Nephron progenitor cell (in vitro differentiated cells): ENCODE measurements around the gene CALHM1.
A peak's percentile ranks its signal among the peaks of the same experiment; 100 is the strongest.

Source experiments
- DNase-seq: peaks from one replicate; pipeline ENCODE4 v3.0.0; 2021
- H3K27ac Mint-ChIP-seq: 2 replicates; pipeline ENCODE4 v1.8.0; 2021; ENCODE audit warnings: mild to moderate bottlenecking, moderate library complexity, mixed read lengths
- H3K27me3 Mint-ChIP-seq: 2 replicates; pipeline ENCODE4 v1.8.0; 2021; ENCODE audit warnings: mild to moderate bottlenecking, low read depth, mixed read lengths; ENCODE audit not compliant: poor library complexity
- H3K36me3 Mint-ChIP-seq: 2 replicates; pipeline ENCODE4 v1.8.0; 2021; ENCODE audit warnings: low read depth, mixed read lengths
- H3K4me1 Mint-ChIP-seq: 2 replicates; pipeline ENCODE4 v1.8.0; 2021; ENCODE audit warnings: mixed read lengths
- H3K4me3 Mint-ChIP-seq: 2 replicates; pipeline ENCODE4 v1.8.0; 2021; ENCODE audit warnings: mild to moderate bottlenecking, moderate library complexity, mixed read lengths
- H3K9me3 Mint-ChIP-seq: 2 replicates; pipeline ENCODE4 v1.8.0; 2021; ENCODE audit warnings: mild to moderate bottlenecking, moderate library complexity, mixed read lengths
- CTCF ChIP-seq: fragments of 200-600 bp; sonication (generic); IDR thresholded peaks from 2 replicates; pipeline ENCODE4 v1.5.0; 2021; ENCODE audit warnings: antibody characterized with exemption

Gene CALHM1

GRCh38 chr10:103497161-103497915 is 38.6 kb upstream of the CALHM1 start:
- no peak for DNase-seq
- Mint-ChIP-seq H3K9me3 (peaks cover 13% of the 10 kb centered on the region), H3K4me1 (peaks cover 39% of the 10 kb centered on the region), H3K36me3 (no peaks in the 10 kb centered on the region), H3K27ac (no peak overlapping the region), H3K27me3 (peaks cover 83% of the 10 kb centered on the region), H3K4me3 (no peak overlapping the region)
- no peak for TF ChIP-seq CTCF

GRCh38 chr10:103495321-103495720 is 36.6 kb upstream of the CALHM1 start:
- H3K36me3 Mint-ChIP-seq: no peaks in the 10 kb centered on the region
- DNase-seq: no peak
- TF ChIP-seq CTCF: no peak
- H3K4me1 Mint-ChIP-seq: peaks cover 44% of the 10 kb centered on the region
- no peak overlapping the region for H3K27ac Mint-ChIP-seq
- H3K9me3 Mint-ChIP-seq: peaks cover 13% of the 10 kb centered on the region
- peak overlapping the region; percentile 80 for H3K4me3 Mint-ChIP-seq
- H3K27me3 Mint-ChIP-seq: peaks cover 80% of the 10 kb centered on the region

- Mint-ChIP-seq H3K27ac (no peak overlapping the region), H3K9me3 (peaks cover 13% of the 10 kb centered on the region), H3K27me3 (peaks cover 73% of the 10 kb centered on the region), H3K36me3 (no peaks in the 10 kb centered on the region), H3K4me1 (peaks cover 46% of the 10 kb centered on the region), H3K4me3 (peak overlapping the region; percentile 80)
- DNase-seq: peak; percentile 65
- TF ChIP-seq CTCF: no peak
Observed at GRCh38 chr10:103493916-103494877, 35.5 kb upstream of the CALHM1 start.

- no peak within 1 kb of the TSS for H3K27ac Mint-ChIP-seq
- peaks cover 46% of the 10 kb centered on the region for H3K4me1 Mint-ChIP-seq
- H3K4me3 Mint-ChIP-seq: peak within 1 kb of the TSS; percentile 80
- peaks cover 10% of the 10 kb centered on the region for H3K9me3 Mint-ChIP-seq
- H3K36me3 Mint-ChIP-seq: no peaks in the 10 kb centered on the region
- peaks cover 70% of the 10 kb centered on the region for H3K27me3 Mint-ChIP-seq
- TF ChIP-seq CTCF: no peak
- peak; percentile 68 for DNase-seq
Observed at GRCh38 chr10:103493362-103493915, 34.7 kb upstream of the CALHM1 start, which contains the start of gene NEURL1. Gene NEURL1 (plus strand): TSS chr10:103493705. CDS start chr10:103494388, 683 bp downstream.

GRCh38 chr10:103492655-103493261 is 34.1 kb upstream of the CALHM1 start:
- H3K27me3 Mint-ChIP-seq: peaks cover 63% of the 10 kb centered on the region

More at GRCh38 chr10:103492655-103493261, 34.1 kb upstream of the CALHM1 start:
- no peak for DNase-seq
- peaks cover 7% of the 10 kb centered on the region for H3K9me3 Mint-ChIP-seq
- no peaks in the 10 kb centered on the region for H3K36me3 Mint-ChIP-seq
- peak overlapping the region; percentile 80 for H3K4me3 Mint-ChIP-seq
- H3K27ac Mint-ChIP-seq: no peak overlapping the region
- no peak for TF ChIP-seq CTCF
- peaks cover 46% of the 10 kb centered on the region for H3K4me1 Mint-ChIP-seq
